A549 (cell line): ENCODE data around the gene KIT. TPM values are rescaled to one million over a fixed set of nuclear protein-coding genes. Genes with fewer than 3 reads are reported as not detected.
"Not testable (repeated sequence)": the region's sequence is repeated elsewhere in the genome, so short reads cannot be mapped to it uniquely, and the experiment has no call there.

Experiments
- ATAC-seq, 2 experiments: fragments of 200-7000 bp in 1 of 2; fragments of >200 bp in 1 of 2; cut with Nextera tagmentation in 1 of 2; cut with Tn5 transposase in 1 of 2; 3 replicates each; pipeline versions ENCODE4 v1.8.0 to v1.9.1; 2018 to 2020; ENCODE audit warnings: mild to moderate bottlenecking in 1 of 2, moderate library complexity in 1 of 2
- CTCF ChIA-PET: fragments of 300-600 bp; sonication (Branson Sonifier 250); formaldehyde crosslinking; extraction: SDS; loops from one replicate; lab custom pipeline; 2021; ENCODE audit warnings: antibody characterized with exemption, inconsistent platforms; lab: Yijun Ruan, JAX
- POLR2A ChIA-PET: fragments of 350-600 bp; formaldehyde crosslinking; extraction: SDS; loops from one replicate; lab custom pipeline; 2021; ENCODE audit warnings: antibody characterized with exemption, inconsistent platforms; lab: Yijun Ruan, JAX
- DNase-seq, 2 experiments: peaks; one replicate each; pipeline versions ENCODE4 v3.0.0 to v3.0.0-alpha.2; 2011 to 2016; ENCODE audit warnings: low read depth in 1 of 2, low spot score in 1 of 2
- FAIRE-seq: peaks from 2 replicates; lab custom pipeline; 2011; peaks lifted over from hg19 to GRCh38; lab: Jason Lieb, UNC
- H3K27ac ChIP-seq, 2 experiments: fragments of >200 bp; sonication (Bioruptor Twin); formaldehyde crosslinking; 3 replicates each; pipeline ENCODE4 v1.5.1; 2016 to 2017
- H3K4me1 ChIP-seq: fragments of >200 bp; sonication (Bioruptor Twin); formaldehyde crosslinking; 3 replicates; pipeline ENCODE4 v1.6.1; 2016
- H3K4me2 ChIP-seq: fragments of >200 bp; sonication (Bioruptor Twin); formaldehyde crosslinking; 3 replicates; pipeline ENCODE4 v1.6.1; 2016
- H3K4me3 ChIP-seq: fragments of >200 bp; sonication (Bioruptor Twin); formaldehyde crosslinking; 3 replicates; pipeline ENCODE4 v1.5.1; 2016
- H3K9me3 ChIP-seq: fragments of >200 bp; sonication (Bioruptor Twin); formaldehyde crosslinking; 3 replicates; pipeline ENCODE4 v1.6.1; 2016
- CBX8 ChIP-seq: fragments of 200-600 bp; sonication (generic); IDR thresholded peaks from 2 replicates; pipeline ENCODE4 v1.6.1; 2016
- CTCF ChIP-seq: fragments of >200 bp; sonication (Bioruptor Twin); formaldehyde crosslinking; IDR thresholded peaks from 3 replicates; pipeline ENCODE4 v1.5.1; 2016
- EHMT2 ChIP-seq: fragments of 200-600 bp; sonication (generic); IDR thresholded peaks from 2 replicates; pipeline ENCODE4 v1.6.1; 2016; ENCODE audit warnings: antibody characterized with exemption, low read depth, mild to moderate bottlenecking, moderate library complexity
- EP300 ChIP-seq, 2 experiments: fragments of >200 bp; sonication (Bioruptor Twin); formaldehyde crosslinking; IDR thresholded peaks; 2 replicates in 1 of 2; 3 replicates in 1 of 2; pipeline ENCODE4 v1.6.1; 2016 to 2017
- HDAC2 ChIP-seq: fragments of 200-600 bp; sonication (generic); IDR thresholded peaks from 2 replicates; pipeline ENCODE4 v1.6.1; 2016
- HES2 ChIP-seq: fragments of >200 bp; sonication (Bioruptor Twin); formaldehyde crosslinking; IDR thresholded peaks from 2 replicates; pipeline ENCODE4 v1.6.1; 2016
- JUN ChIP-seq, 2 experiments: fragments of >200 bp; sonication (Bioruptor Twin); formaldehyde crosslinking; IDR thresholded peaks; 2 replicates in 1 of 2; 3 replicates in 1 of 2; pipeline ENCODE4 v1.6.1; 2016 to 2017
- MAFK ChIP-seq: fragments of 450-650 bp; IDR thresholded peaks from 2 replicates; pipeline ENCODE4 v1.6.1; 2014; ENCODE audit not compliant: partially characterized antibody
- RAD21 ChIP-seq, 2 experiments: fragments of >200 bp in 1 of 2; sonication (Bioruptor Twin) in 1 of 2; formaldehyde crosslinking in 1 of 2; IDR thresholded peaks in 1 of 2; conservative IDR thresholded peaks in 1 of 2; 2 replicates in 1 of 2; 3 replicates in 1 of 2; pipeline ENCODE4 v1.6.1; 2012 to 2018; ENCODE audit warnings: inconsistent platforms in 1 of 2
- REST ChIP-seq: fragments of 200-600 bp; sonication (generic); IDR thresholded peaks from 2 replicates; pipeline ENCODE4 v1.6.1; 2016; ENCODE audit warnings: antibody characterized with exemption, mild to moderate bottlenecking, moderate library complexity
- WGBS: methylation state at CpG from one replicate; pipeline ENCODE4 v1.1.6; 2017; ENCODE audit errors: missing lambda C conversion rate; 5-methylcytosine and 5-hydroxymethylcytosine counted together
- polyA plus RNA-seq, 4 experiments: library from polyadenylated mRNA; depleted of rRNA in 3 of 4; stranded (reverse); fragments of >200 nt; fragmentation: RNase III in 1 of 4; extraction: RNeasy Plus Mini Kit Qiagen cat#74134 plus additional on column Dnase treatment in 1 of 4; gene quantifications; 2 replicates in 3 of 4; 3 replicates in 1 of 4; pipeline ENCODE4 v1.2.3, GENCODE V29; 2011 to 2017

The KIT gene
- polyA plus RNA-seq, 2 of the 4 experiments (the other 2 are of a cell fraction), result not detected

GRCh38 chr4:54626113-54626512 lies 31.6 kb upstream of the KIT start:
- WGBS, result 9% methylated on average over 7 of the region's 7 CpGs
- TF ChIP-seq HDAC2 (no peak), REST (no peak), CBX8 (no peak), RAD21 (conservative IDR thresholded peaks at IDR 0.05 in 1 of 2, IDR thresholded peaks at IDR 0.05 in 1 of 2) (no peak), MAFK (no peak), HES2 (no peak), EHMT2 (no peak)
- ATAC-seq (no peak), DNase-seq (no peak), FAIRE-seq (no peak)
- CTCF ChIA-PET, result interaction anchor here (1.1 kb wide), 1 partner anchor 8 kb away, joined by 3 read pairs; no protein-coding TSS in a partner anchor
- Histone ChIP-seq H3K9me3 (no peaks in the 10 kb centered on the region), H3K4me1 (no peaks in the 10 kb centered on the region), H3K4me2 (no peak overlapping the region), H3K27ac (no peak overlapping the region), H3K4me3 (no peak overlapping the region)
- POLR2A ChIA-PET, result no interaction called here

GRCh38 chr4:54632537-54632936 lies 25.2 kb upstream of the KIT start:
- DNase-seq, result no peak
- TF ChIP-seq EP300 (IDR thresholded peaks at IDR 0.05) (no peak), CTCF (no peak), RAD21 (conservative IDR thresholded peaks at IDR 0.05 in 1 of 2, IDR thresholded peaks at IDR 0.05 in 1 of 2) (no peak)
- WGBS, result no CpG with 5 or more reads among the region's 29 CpGs

GRCh38 chr4:54633102-54633740 lies 24.5 kb upstream of the KIT start:
- H3K4me2 ChIP-seq, ATAC-seq, CTCF ChIA-PET, H3K9me3 ChIP-seq, POLR2A ChIA-PET, H3K4me3 ChIP-seq, DNase-seq, H3K27ac ChIP-seq, FAIRE-seq, H3K4me1 ChIP-seq: not testable (repeated sequence)
- WGBS, result 55% methylated on average over 12 of the region's 18 CpGs

More at GRCh38 chr4:54632537-54632936, 25.2 kb upstream of the KIT start:
- CTCF ChIA-PET, result no interaction called here
- no peaks in the 10 kb centered on the region for H3K4me1 ChIP-seq
- FAIRE-seq (no peak), ATAC-seq (no peak)
- H3K4me3 ChIP-seq, result no peak overlapping the region
- no peak overlapping the region for H3K4me2 ChIP-seq
- no peak overlapping the region for H3K27ac ChIP-seq
- no peaks in the 10 kb centered on the region for H3K9me3 ChIP-seq
- POLR2A ChIA-PET, result no interaction called here

- Histone ChIP-seq H3K4me3 (no peak overlapping the region), H3K4me2 (no peak overlapping the region), H3K4me1 (no peaks in the 10 kb centered on the region), H3K27ac (no peak overlapping the region), H3K9me3 (no peaks in the 10 kb centered on the region)
- TF ChIP-seq JUN (IDR thresholded peaks at IDR 0.05), result no peak
- CTCF ChIA-PET, result no interaction called here
- POLR2A ChIA-PET, result no interaction called here
- WGBS, result 52% methylated on average over 3 of the region's 3 CpGs
- DNase-seq (no peak), FAIRE-seq (no peak), ATAC-seq (no peak)
These were observed 22.4 kb upstream of the KIT start for GRCh38 chr4:54635318-54635717.
